ENCODE measurements around the gene FAM227A. TPM values are rescaled to one million over a fixed set of nuclear protein-coding genes. Genes with fewer than 3 reads are reported as not detected.

FAM227A gene
- total and polyA plus RNA-seq, 2 donors (not counting 3 experiments of a cell fraction or from before 2014, with no cell fraction given) = 0.58 to 1.9 TPM

GRCh38 chr22:38700270-38700788 is 44.1 kb upstream of the FAM227A start:
- no peak for TF ChIP-seq FOS (IDR thresholded peaks at IDR 0.05; ENCODE audit: borderline replicate concordance, insufficient read depth, low read length)
- TF ChIP-seq EZH2 (IDR thresholded peaks at IDR 0.05; ENCODE audit: borderline replicate concordance, low read depth, low read length, severe bottlenecking) = no peak
- no peak for TF ChIP-seq POLR2AphosphoS5 (IDR thresholded peaks at IDR 0.05; ENCODE audit: insufficient read depth, low read depth, low read length)
- no peak for TF ChIP-seq JUN (IDR thresholded peaks at IDR 0.05; ENCODE audit: borderline replicate concordance, insufficient read depth, insufficient read length, low read depth)
- no peak for TF ChIP-seq GATA2 (IDR thresholded peaks at IDR 0.05; ENCODE audit: insufficient read depth, insufficient read length, low read depth, low read length)
- no peak for TF ChIP-seq CTCF (IDR thresholded peaks at IDR 0.05; ENCODE audit: extremely low read depth in 1 of 2, insufficient read depth in 1 of 2, low read depth in 1 of 2, low read length in 2 of 2)
- no peak for TF ChIP-seq POLR2A (IDR thresholded peaks at IDR 0.05; ENCODE audit: low read depth, low read length)
- no peak for TF ChIP-seq MAX (IDR thresholded peaks at IDR 0.05; ENCODE audit: insufficient read depth, insufficient read length)
- TF ChIP-seq MYC (IDR thresholded peaks at IDR 0.05; ENCODE audit: low read depth, low read length) = no peak
- peak overlapping the region; percentile 64 to 78 (median 75) for H3K4me3 ChIP-seq (replicated peaks in 1 of 3; ENCODE audit: insufficient read depth in 1 of 3, low read depth in 1 of 3, low read length in 3 of 3)
- CTCF ChIA-PET = interaction anchor here (1.0 to 7.3 kb wide), 2 partner anchors 17 to 32 kb away, joined by 4 to 59 read pairs; partner anchors contain the start of gene TOMM22
- BruUV-seq (replicated peaks) = no TSS peak
- POLR2A ChIA-PET = interaction anchor here (0.5 kb wide), 1 partner anchor 382 kb away, joined by 3 read pairs; no protein-coding TSS in a partner anchor
- H3K9me3 ChIP-seq (replicated peaks; ENCODE audit: control insufficient read depth, insufficient read depth, low read length) = no peaks in the 10 kb centered on the region
- no peak for FAIRE-seq
- peaks cover 53% of the 10 kb centered on the region for H3K4me1 ChIP-seq (ENCODE audit: control insufficient read depth, extremely low read depth, insufficient read depth, low read length)
- H3K27me3 ChIP-seq (ENCODE audit: control insufficient read depth in 2 of 2, insufficient read depth in 2 of 2, low read length in 2 of 2) = no peaks in the 10 kb centered on the region
- H3K79me2 ChIP-seq (ENCODE audit: control insufficient read depth, insufficient read depth, low read length) = peaks cover 40% of the 10 kb centered on the region
- H4K20me1 ChIP-seq (replicated peaks; ENCODE audit: control insufficient read depth, extremely low read depth, insufficient read depth, low read length) = no peaks in the 10 kb centered on the region
- peak overlapping the region; percentile 93 for H3K27ac ChIP-seq (ENCODE audit: insufficient read depth, low read depth, low read length)
- no peaks in the 10 kb centered on the region for H3K36me3 ChIP-seq (ENCODE audit: control insufficient read depth in 2 of 2, extremely low read depth in 1 of 2, insufficient read depth in 2 of 2, low read length in 2 of 2)
- H3K9ac ChIP-seq (replicated peaks; ENCODE audit: extremely low read depth, insufficient read depth, low read length) = peak overlapping the region; percentile 91
- dilution Hi-C loops (cut with MboI; ENCODE audit: extremely low pct_ligation_motif_present, low sequenced_read_pairs) = no loop called here
- H3K4me2 ChIP-seq (ENCODE audit: insufficient read depth, low read length) = peak overlapping the region; percentile 77
- DNase-seq (ENCODE audit: low read depth, low spot score) = no peak
- H3K9me1 ChIP-seq (replicated peaks; ENCODE audit: control insufficient read depth, extremely low read depth, insufficient read depth, low read length) = no peaks in the 10 kb centered on the region
- H2AFZ ChIP-seq (ENCODE audit: low read depth, low read length) = peak overlapping the region; percentile 15
- intact Hi-C loops (cut with micrococcal nuclease) = loop anchor here (2.0 to 10.0 kb wide), 2 partner anchors 44 to 196 kb away; partner anchors contain the start of genes CBY1, DDX17 and FAM227A

Measured in endothelial cell of umbilical vein (primary cell).